GM23338 (cell line): ENCODE results near the gene ABHD12. TPM values are rescaled to one million over a fixed set of nuclear protein-coding genes. Genes with fewer than 3 reads are reported as not detected.

Experiments
- ATAC-seq: fragments of 200-7000 bp; cut with Tn5 transposase; 3 replicates; pipeline ENCODE4 v1.9.1; 2020
- DNase-seq: peaks from one replicate; pipeline ENCODE4 v3.0.0-alpha.2; 2015; ENCODE audit warnings: low spot score
- H2AFZ ChIP-seq: fragments of 200-600 bp; sonication (generic); 2 replicates; pipeline ENCODE4 v1.8.0; 2016; ENCODE audit warnings: antibody characterized with exemption, mild to moderate bottlenecking, moderate library complexity
- H3F3A ChIP-seq: fragments of 200-600 bp; sonication (generic); replicated peaks from 2 replicates; pipeline ENCODE4 v1.8.0; 2017; ENCODE audit warnings: antibody characterized with exemption, mixed run types, low read depth
- H3K27ac ChIP-seq: fragments of 200-600 bp; sonication (generic); 2 replicates; pipeline ENCODE4 v1.6.1; 2016; ENCODE audit warnings: low read depth
- H3K27me3 ChIP-seq: fragments of 200-600 bp; sonication (generic); 2 replicates; pipeline ENCODE4 v1.8.0; 2016; ENCODE audit warnings: mild to moderate bottlenecking, mixed run types, moderate library complexity; ENCODE audit not compliant: insufficient read depth
- H3K36me3 ChIP-seq: fragments of 200-600 bp; sonication (generic); 2 replicates; pipeline ENCODE4 v1.8.0; 2016; ENCODE audit warnings: mild to moderate bottlenecking; ENCODE audit not compliant: insufficient read depth
- H3K4me1 ChIP-seq: fragments of 200-600 bp; sonication (generic); 2 replicates; pipeline ENCODE4 v1.8.0; 2016; ENCODE audit warnings: mild to moderate bottlenecking, moderate library complexity; ENCODE audit not compliant: insufficient read depth
- H3K4me2 ChIP-seq: fragments of 200-600 bp; sonication (generic); 2 replicates; pipeline ENCODE4 v1.7.1; 2017; ENCODE audit warnings: mixed run types
- H3K4me3 ChIP-seq: fragments of 200-600 bp; sonication (generic); 2 replicates; pipeline ENCODE4 v1.6.1; 2016; ENCODE audit warnings: mixed run types
- H3K79me2 ChIP-seq: fragments of 200-600 bp; sonication (generic); replicated peaks from 2 replicates; pipeline ENCODE4 v1.8.0; 2017; ENCODE audit warnings: mild to moderate bottlenecking; ENCODE audit not compliant: insufficient read depth
- H3K9me2 ChIP-seq: fragments of 200-600 bp; sonication (generic); 2 replicates; pipeline ENCODE4 v1.8.0; 2017; ENCODE audit not compliant: insufficient read depth
- H4K20me1 ChIP-seq: fragments of 200-600 bp; sonication (generic); replicated peaks from 2 replicates; pipeline ENCODE4 v1.8.0; 2017; ENCODE audit warnings: mild to moderate bottlenecking; ENCODE audit not compliant: insufficient read depth
- H3K27ac Mint-ChIP-seq: 2 replicates; pipeline ENCODE4 v1.8.0; 2020; ENCODE audit warnings: inconsistent platforms, mild to moderate bottlenecking, moderate library complexity, mixed read lengths
- H3K27me3 Mint-ChIP-seq: 3 replicates; pipeline ENCODE4 v1.8.0; 2022; ENCODE audit warnings: low read depth, mild to moderate bottlenecking, moderate library complexity, mixed read lengths, inconsistent platforms; ENCODE audit not compliant: insufficient read depth, poor library complexity
- H3K36me3 Mint-ChIP-seq: 3 replicates; pipeline ENCODE4 v1.8.0; 2021; ENCODE audit warnings: low read depth, mild to moderate bottlenecking, inconsistent platforms, moderate library complexity, mixed read lengths
- H3K4me1 Mint-ChIP-seq: 3 replicates; pipeline ENCODE4 v1.8.0; 2020; ENCODE audit warnings: mild to moderate bottlenecking, inconsistent platforms, mixed read lengths
- H3K4me3 Mint-ChIP-seq: 3 replicates; pipeline ENCODE4 v1.8.0; 2021; ENCODE audit warnings: moderate library complexity, mild to moderate bottlenecking, inconsistent platforms, mixed read lengths
- H3K9me3 Mint-ChIP-seq: 3 replicates; pipeline ENCODE4 v1.8.0; 2020; ENCODE audit warnings: moderate library complexity, mild to moderate bottlenecking, inconsistent platforms, mixed read lengths
- CTCF ChIP-seq, 2 experiments: fragments of 200-600 bp in 1 of 2; sonication (generic) in 1 of 2; conservative IDR thresholded peaks; 2 replicates each; pipeline versions ENCODE4 v1.5.1 to v1.6.1; 2016 to 2017; ENCODE audit warnings: antibody characterized with exemption in 2 of 2, low read depth in 2 of 2, mild to moderate bottlenecking in 2 of 2, moderate library complexity in 1 of 2
- ETS1 ChIP-seq: IDR thresholded peaks from 2 replicates; pipeline ENCODE4 v1.6.1; 2016; ENCODE audit warnings: antibody characterized with exemption
- EZH2 ChIP-seq: fragments of 200-600 bp; sonication (generic); IDR thresholded peaks from one replicate; pipeline ENCODE4 v1.8.0; 2017; ENCODE audit warnings: antibody characterized with exemption, mild to moderate bottlenecking, low read depth; ENCODE audit not compliant: unreplicated experiment
- EZH2phosphoT487 ChIP-seq: fragments of 200-600 bp; sonication (generic); IDR thresholded peaks from one replicate; pipeline ENCODE4 v1.8.1; 2018; ENCODE audit warnings: antibody characterized with exemption; ENCODE audit not compliant: unreplicated experiment
- JUNB ChIP-seq: IDR thresholded peaks from one replicate; pipeline ENCODE4 v1.6.1; 2016; ENCODE audit warnings: antibody characterized with exemption; ENCODE audit not compliant: unreplicated experiment
- NANOG ChIP-seq: IDR thresholded peaks from 2 replicates; pipeline ENCODE4 v1.6.1; 2016; ENCODE audit warnings: antibody characterized with exemption, borderline replicate concordance
- POLR2AphosphoS5 ChIP-seq: IDR thresholded peaks from 2 replicates; pipeline ENCODE4 v1.6.1; 2016; ENCODE audit warnings: antibody characterized with exemption, low read depth
- REST ChIP-seq: IDR thresholded peaks from one replicate; pipeline ENCODE4 v1.6.1; 2018; ENCODE audit warnings: antibody characterized with exemption; ENCODE audit not compliant: unreplicated experiment
- ZNF331 ChIP-seq: fragments of 250-450 bp; sonication (Bioruptor Pico); IDR thresholded peaks from 2 replicates; pipeline ENCODE4 v1.5.0; 2020; ENCODE audit warnings: low read depth, mild to moderate bottlenecking, moderate library complexity
- ZNF462 ChIP-seq: fragments of 250-450 bp; sonication (Bioruptor Pico); IDR thresholded peaks from 2 replicates; pipeline ENCODE4 v1.5.0; 2020; ENCODE audit warnings: mild to moderate bottlenecking, moderate library complexity
- polyA plus RNA-seq: library from polyadenylated mRNA; unstranded; fragments of >200 nt; fragmentation: Nextera tagmentation; extraction: Ambion mirVana; gene quantifications from 2 replicates; pipeline ENCODE4 v1.2.1, GENCODE V29; 2016
- total RNA-seq: library from RNA; depleted of rRNA; stranded (reverse); fragments of >200 nt; shearing (Covaris generic); gene quantifications from 2 replicates; pipeline ENCODE4 v1.2.3, GENCODE V29; 2014

Gene ABHD12
- total and polyA plus RNA-seq, 2 experiments from 2014 or later = 40.2 to 57.8 TPM

- TF ChIP-seq CTCF (conservative IDR thresholded peaks at IDR 0.05; ENCODE audit: low read depth in 2 of 2) = no peak
Observed at GRCh38 chr20:25259788-25260254, 130.8 kb downstream of the ABHD12 start (continued).

- H3K27me3 Mint-ChIP-seq = peaks cover 2% of the 10 kb centered on the region
- H3K4me2 ChIP-seq = no peak overlapping the region
- no peaks in the 10 kb centered on the region for H3F3A ChIP-seq
- H3K27ac ChIP-seq = no peak overlapping the region
- H3K36me3 ChIP-seq = peaks cover 5% of the 10 kb centered on the region; the same call in 1 of the 2 replicates
- H3K36me3 Mint-ChIP-seq = peaks cover 47% of the 10 kb centered on the region
- peaks cover 16% of the 10 kb centered on the region for H4K20me1 ChIP-seq
- peaks cover 12% of the 10 kb centered on the region for H3K9me3 Mint-ChIP-seq
- no peaks in the 10 kb centered on the region for H3K9me2 ChIP-seq
- no peak overlapping the region for H3K4me3 ChIP-seq
- H3K79me2 ChIP-seq = peaks cover 30% of the 10 kb centered on the region
- no peak overlapping the region for H3K27ac Mint-ChIP-seq
- H3K27me3 ChIP-seq = no peaks in the 10 kb centered on the region
- ATAC-seq (no peak), DNase-seq (no peak)
- H2AFZ ChIP-seq = no peak overlapping the region
- H3K4me3 Mint-ChIP-seq = no peak overlapping the region
- H3K4me1 Mint-ChIP-seq = no peaks in the 10 kb centered on the region
- H3K4me1 ChIP-seq = no peaks in the 10 kb centered on the region
- no peak for TF ChIP-seq POLR2AphosphoS5
- TF ChIP-seq ETS1 = no peak
- no peak for TF ChIP-seq REST
- TF ChIP-seq JUNB = no peak
- TF ChIP-seq ZNF331 = no peak
- no peak for TF ChIP-seq NANOG
- TF ChIP-seq ZNF462 (CRISPR knock-in tag) = no peak
- TF ChIP-seq EZH2phosphoT487 = no peak
- no peak for TF ChIP-seq CTCF (conservative IDR thresholded peaks at IDR 0.05; ENCODE audit: low read depth in 2 of 2)
- no peak for TF ChIP-seq EZH2
Observed at GRCh38 chr20:25259358-25259757, 131.3 kb downstream of the ABHD12 start.
